SU-DHL-6 (cell line): ENCODE measurements around the gene NBPF1.
"Not testable (repeated sequence)": the region's sequence is repeated elsewhere in the genome, so short reads cannot be mapped to it uniquely, and the experiment has no call there.

Experiments
- H2AFZ ChIP-seq: fragments of 200-600 bp; sonication (generic); 2 replicates; pipeline ENCODE4 v1.6.1; 2014; ENCODE audit warnings: low read depth, mild to moderate bottlenecking, moderate library complexity, mixed read lengths, antibody characterized with exemption, low read length; ENCODE audit not compliant: severe bottlenecking
- H3F3A ChIP-seq: fragments of 200-600 bp; shearing (Covaris generic); 2 replicates; pipeline ENCODE4 v1.6.0; 2016; ENCODE audit warnings: antibody characterized with exemption, mild to moderate bottlenecking; ENCODE audit not compliant: insufficient read depth
- H3K27ac ChIP-seq: fragments of 200-600 bp; sonication (generic); 2 replicates; pipeline ENCODE4 v1.5.1; 2016; ENCODE audit warnings: low read depth, mild to moderate bottlenecking, low read length, moderate library complexity, mixed read lengths
- H3K27me3 ChIP-seq: fragments of 200-600 bp; sonication (generic), shearing (Covaris generic); 2 replicates; pipeline ENCODE4 v1.6.0; 2014; ENCODE audit warnings: mild to moderate bottlenecking, low read length
- H3K36me3 ChIP-seq: fragments of 200-600 bp; sonication (generic); 2 replicates; pipeline ENCODE4 v1.6.1; 2014; ENCODE audit warnings: mild to moderate bottlenecking, low read length, mixed read lengths
- H3K4me2 ChIP-seq: fragments of 300-600, 200-600 bp; shearing (Covaris generic), sonication (generic); 2 replicates; pipeline ENCODE4 v1.6.0; 2014; ENCODE audit warnings: low read length, low read depth, mild to moderate bottlenecking; ENCODE audit not compliant: poor library complexity, severe bottlenecking
- H3K4me3 ChIP-seq: fragments of 200-600 bp; sonication (generic); 2 replicates; pipeline ENCODE4 v1.5.1; 2014; ENCODE audit warnings: antibody characterized with exemption, low read length, mild to moderate bottlenecking, mixed read lengths; ENCODE audit not compliant: insufficient read depth, poor library complexity, severe bottlenecking
- H3K79me2 ChIP-seq: fragments of 200-600 bp; sonication (generic); 2 replicates; pipeline ENCODE4 v1.6.1; 2014; ENCODE audit warnings: mild to moderate bottlenecking, low read length, moderate library complexity; ENCODE audit not compliant: insufficient read depth
- H3K9ac ChIP-seq: fragments of 200-600 bp; sonication (generic); 2 replicates; pipeline ENCODE4 v1.7.0; 2014; ENCODE audit warnings: mild to moderate bottlenecking, low read length
- H3K9me2 ChIP-seq: fragments of 200-600 bp; sonication (generic); replicated peaks from 2 replicates; pipeline ENCODE4 v1.6.1; 2014; ENCODE audit warnings: low read length; ENCODE audit not compliant: insufficient read depth
- H3K9me3 ChIP-seq: fragments of 200-600 bp; sonication (generic); 2 replicates; pipeline ENCODE4 v1.6.1; 2014; ENCODE audit warnings: low read length, mixed read lengths; ENCODE audit not compliant: insufficient read depth
- H4K20me1 ChIP-seq: fragments of 200-600 bp; sonication (generic); 2 replicates; pipeline ENCODE4 v1.6.1; 2014; ENCODE audit warnings: low read depth, mild to moderate bottlenecking, antibody characterized with exemption, low read length, moderate library complexity, mixed read lengths
- EZH2phosphoT487 ChIP-seq: fragments of 200-600 bp; sonication (generic), shearing (Covaris generic); conservative IDR thresholded peaks from 2 replicates; pipeline ENCODE4 v1.6.1; 2018; ENCODE audit warnings: mild to moderate bottlenecking, antibody characterized with exemption, low read length, moderate library complexity, mixed read lengths
- TF ChIP-seq, protein P1 (sequence below): fragments of 200-600 bp; sonication (generic); IDR thresholded peaks from one replicate; pipeline ENCODE4 v1.5.1; 2017; ENCODE audit warnings: antibody characterized with exemption, mild to moderate bottlenecking, low read length, moderate library complexity; ENCODE audit not compliant: insufficient read depth, poor library complexity, severe bottlenecking

Gene NBPF1

DNA sequence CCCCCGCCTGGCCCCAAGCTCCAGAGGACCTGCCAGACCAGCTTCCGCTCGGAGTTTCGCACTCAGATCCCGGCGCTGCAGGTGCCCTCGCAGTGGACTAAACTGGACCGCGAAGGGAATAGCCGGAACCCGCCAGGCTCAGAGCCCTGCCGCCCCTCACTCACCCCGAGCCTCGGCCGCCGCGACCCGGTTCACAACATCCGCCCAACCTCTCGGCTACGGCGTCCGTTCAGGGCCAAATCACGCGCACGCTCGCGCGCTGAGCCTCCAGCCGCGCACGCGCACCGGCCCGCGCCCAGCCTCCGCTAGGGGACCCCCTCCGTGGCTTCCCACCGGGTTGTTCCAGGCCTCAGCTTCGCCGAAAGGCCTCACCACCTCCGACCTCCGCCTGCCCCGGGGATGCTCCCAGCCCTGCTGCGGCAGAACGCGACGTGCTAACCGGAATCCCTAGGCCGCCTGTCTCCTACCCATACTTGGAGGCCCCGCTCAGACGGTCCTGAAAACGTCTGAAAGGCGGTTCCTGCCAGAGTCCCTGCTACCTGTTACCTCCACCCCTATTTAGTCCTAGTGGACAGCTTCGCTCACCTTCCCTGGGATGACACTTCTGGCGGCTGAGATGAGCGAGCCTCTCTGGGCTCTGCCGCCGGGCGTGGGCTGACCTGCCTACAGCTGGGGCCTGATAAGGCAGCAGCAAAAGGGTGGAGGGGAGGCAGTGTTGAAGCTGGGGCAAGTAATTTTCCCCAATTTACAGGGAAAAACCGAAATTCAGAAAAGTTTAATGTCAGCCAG lies 31.3 kb upstream of the NBPF1 start:
- Histone ChIP-seq H3K9ac (peak overlapping the region; percentile 77), H3K79me2 (peaks cover 35% of the 10 kb centered on the region), H3K27ac (peak overlapping the region; percentile 42), H2AFZ (peak overlapping the region; percentile 92), H3K4me2 (peak overlapping the region; percentile 65), H3K4me3 (peak overlapping the region; percentile 76)
- not testable (repeated sequence) for H3K9me2 ChIP-seq, H3K27me3 ChIP-seq, H4K20me1 ChIP-seq, H3K36me3 ChIP-seq, H3F3A ChIP-seq, H3K9me3 ChIP-seq
- TF ChIP-seq, protein P1, sequence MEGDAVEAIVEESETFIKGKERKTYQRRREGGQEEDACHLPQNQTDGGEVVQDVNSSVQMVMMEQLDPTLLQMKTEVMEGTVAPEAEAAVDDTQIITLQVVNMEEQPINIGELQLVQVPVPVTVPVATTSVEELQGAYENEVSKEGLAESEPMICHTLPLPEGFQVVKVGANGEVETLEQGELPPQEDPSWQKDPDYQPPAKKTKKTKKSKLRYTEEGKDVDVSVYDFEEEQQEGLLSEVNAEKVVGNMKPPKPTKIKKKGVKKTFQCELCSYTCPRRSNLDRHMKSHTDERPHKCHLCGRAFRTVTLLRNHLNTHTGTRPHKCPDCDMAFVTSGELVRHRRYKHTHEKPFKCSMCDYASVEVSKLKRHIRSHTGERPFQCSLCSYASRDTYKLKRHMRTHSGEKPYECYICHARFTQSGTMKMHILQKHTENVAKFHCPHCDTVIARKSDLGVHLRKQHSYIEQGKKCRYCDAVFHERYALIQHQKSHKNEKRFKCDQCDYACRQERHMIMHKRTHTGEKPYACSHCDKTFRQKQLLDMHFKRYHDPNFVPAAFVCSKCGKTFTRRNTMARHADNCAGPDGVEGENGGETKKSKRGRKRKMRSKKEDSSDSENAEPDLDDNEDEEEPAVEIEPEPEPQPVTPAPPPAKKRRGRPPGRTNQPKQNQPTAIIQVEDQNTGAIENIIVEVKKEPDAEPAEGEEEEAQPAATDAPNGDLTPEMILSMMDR = peak; percentile 50

DNA sequence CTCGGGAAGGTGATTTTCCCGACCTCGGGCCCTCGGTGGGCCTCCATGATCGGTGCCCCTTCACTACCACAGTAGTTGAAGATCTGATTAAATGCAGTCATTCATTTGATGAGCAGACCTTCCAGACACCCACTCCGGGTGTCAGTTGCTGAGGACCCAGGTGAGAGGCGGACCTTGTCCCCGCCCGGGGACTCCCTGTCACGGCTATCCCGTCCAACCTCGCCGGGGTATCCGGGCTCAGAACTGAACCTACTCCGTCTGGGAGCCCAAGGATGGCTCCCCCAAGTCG lies 30.8 kb upstream of the NBPF1 start:
- H3K79me2 ChIP-seq = peaks cover 39% of the 10 kb centered on the region

GRCh38 chr1:16643476-16644192 lies 30.3 kb upstream of the NBPF1 start:
- Histone ChIP-seq H3K4me3 (peak overlapping the region; percentile 76), H3K79me2 (peaks cover 39% of the 10 kb centered on the region), H3K4me2 (peak overlapping the region; percentile 65), H3K9ac (peak overlapping the region; percentile 77), H2AFZ (peak overlapping the region; percentile 92)
- not testable (repeated sequence) for H3F3A ChIP-seq, H3K36me3 ChIP-seq, H3K27me3 ChIP-seq, H3K27ac ChIP-seq, H4K20me1 ChIP-seq, H3K9me2 ChIP-seq, H3K9me3 ChIP-seq

More for the DNA sequence above, 30.8 kb upstream of the NBPF1 start:
- TF ChIP-seq, protein P1 = no peak
- TF ChIP-seq EZH2phosphoT487 = no peak
- H3F3A ChIP-seq = no peaks in the 10 kb centered on the region
- peak overlapping the region; percentile 65 for H3K4me2 ChIP-seq
- H3K9ac ChIP-seq = peak overlapping the region; percentile 77
- H3K9me3 ChIP-seq = no peaks in the 10 kb centered on the region
- no peaks in the 10 kb centered on the region for H3K27me3 ChIP-seq
- H3K4me3 ChIP-seq = peak overlapping the region; percentile 76
- peak overlapping the region; percentile 11 for H3K27ac ChIP-seq
- no peaks in the 10 kb centered on the region for H3K9me2 ChIP-seq
- no peaks in the 10 kb centered on the region for H4K20me1 ChIP-seq
- peak overlapping the region; percentile 92 for H2AFZ ChIP-seq
- no peaks in the 10 kb centered on the region for H3K36me3 ChIP-seq

DNA sequence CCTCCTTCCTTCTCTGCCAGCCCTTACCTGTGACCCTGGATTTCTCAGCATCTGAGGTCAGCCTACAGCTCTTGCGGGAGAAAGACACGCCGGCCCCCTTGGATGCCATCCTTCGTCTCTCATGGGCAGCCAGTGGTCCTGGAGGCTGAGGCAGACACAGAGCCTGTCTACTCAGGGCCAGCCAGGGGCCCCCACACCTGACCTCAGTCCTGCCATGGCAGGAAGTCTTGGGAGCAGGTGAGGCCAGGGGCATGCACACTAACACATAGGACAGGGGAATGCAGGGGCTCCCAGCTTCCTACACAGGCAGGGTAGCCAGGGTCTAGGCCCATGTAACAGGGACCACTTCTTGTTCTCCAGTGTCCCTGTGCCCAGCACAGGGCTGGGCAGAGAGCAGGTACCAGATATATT lies 29.6 kb upstream of the NBPF1 start:
- not testable (repeated sequence) for H3K27ac ChIP-seq, H3K36me3 ChIP-seq, H3K27me3 ChIP-seq, H3F3A ChIP-seq, H3K4me3 ChIP-seq, H3K9me3 ChIP-seq, H4K20me1 ChIP-seq, H2AFZ ChIP-seq, H3K9me2 ChIP-seq
- Histone ChIP-seq H3K79me2 (peaks cover 39% of the 10 kb centered on the region), H3K9ac (peak overlapping the region; percentile 77), H3K4me2 (peak overlapping the region; percentile 65)

- not testable (repeated sequence) for H3K9me3 ChIP-seq, H2AFZ ChIP-seq, H3K27me3 ChIP-seq, H3K9ac ChIP-seq, H3F3A ChIP-seq, H3K36me3 ChIP-seq, H3K4me3 ChIP-seq, H3K27ac ChIP-seq, H3K4me2 ChIP-seq, H4K20me1 ChIP-seq, H3K9me2 ChIP-seq
- peaks cover 39% of the 10 kb centered on the region for H3K79me2 ChIP-seq
Observed at GRCh38 chr1:16642025-16642966, 28.9 kb upstream of the NBPF1 start.
